MCF 10A (cell line): ENCODE measurements around the gene TRAF1. TPM values are rescaled to one million over a fixed set of nuclear protein-coding genes. Genes with fewer than 3 reads are reported as not detected.

Experiments
- BruUV-seq: library from RNA; stranded (reverse); fragments of 400-500 nt; replicated peaks from 2 replicates; lab custom pipeline; 2021; lab: Mats Ljungman, UMichigan
- CTCF ChIA-PET: fragments of 300-600 bp; sonication (Branson Sonifier 250); formaldehyde crosslinking; extraction: SDS; loops from one replicate; lab custom pipeline; 2021; ENCODE audit warnings: antibody characterized with exemption, inconsistent platforms; lab: Yijun Ruan, JAX
- POLR2A ChIA-PET: fragments of 300-600, 350-650 bp; sonication (Branson Sonifier 250); formaldehyde crosslinking; extraction: SDS; loops from one replicate; lab custom pipeline; 2020; ENCODE audit warnings: antibody characterized with exemption, inconsistent platforms; lab: Yijun Ruan, JAX
- DNase-seq: peaks from one replicate; pipeline ENCODE4 v3.0.0-alpha.2; 2018; ENCODE audit not compliant: unreplicated experiment
- H3K27ac Mint-ChIP-seq: one replicate; pipeline ENCODE4 v1.8.0; 2022; ENCODE audit warnings: mild to moderate bottlenecking, low read depth, mixed read lengths; ENCODE audit not compliant: unreplicated experiment
- H3K27me3 Mint-ChIP-seq: one replicate; pipeline ENCODE4 v1.8.0; 2022; ENCODE audit warnings: mixed read lengths; ENCODE audit not compliant: insufficient read depth, unreplicated experiment
- H3K36me3 Mint-ChIP-seq: one replicate; pipeline ENCODE4 v1.8.0; 2022; ENCODE audit warnings: mild to moderate bottlenecking, moderate library complexity, mixed read lengths; ENCODE audit not compliant: insufficient read depth, unreplicated experiment
- H3K4me1 Mint-ChIP-seq: one replicate; pipeline ENCODE4 v1.8.0; 2022; ENCODE audit warnings: mixed read lengths; ENCODE audit not compliant: insufficient read depth, unreplicated experiment
- H3K4me3 Mint-ChIP-seq: one replicate; pipeline ENCODE4 v1.8.0; 2022; ENCODE audit warnings: mild to moderate bottlenecking, moderate library complexity, mixed read lengths; ENCODE audit not compliant: unreplicated experiment
- H3K9me3 Mint-ChIP-seq: one replicate; pipeline ENCODE4 v1.8.0; 2022; ENCODE audit warnings: mixed read lengths; ENCODE audit not compliant: unreplicated experiment
- CTCF ChIP-seq: fragments of 200-600 bp; IDR thresholded peaks from one replicate; pipeline ENCODE4 v1.8.0; 2022; ENCODE audit warnings: antibody characterized with exemption, mild to moderate bottlenecking; ENCODE audit not compliant: unreplicated experiment
- intact Hi-C: fragments of 100-400 bp; cut with micrococcal nuclease; formaldehyde crosslinking; loops from 2 replicates; pipeline ENCODE4 v1.14.1; 2022
- total RNA-seq: library from RNA; stranded (reverse); gene quantifications from 2 replicates; pipeline ENCODE4 v1.2.3, GENCODE V29; 2022

The TRAF1 gene
- total RNA-seq, 1 experiment from 2014 or later = 0.84 TPM

DNA sequence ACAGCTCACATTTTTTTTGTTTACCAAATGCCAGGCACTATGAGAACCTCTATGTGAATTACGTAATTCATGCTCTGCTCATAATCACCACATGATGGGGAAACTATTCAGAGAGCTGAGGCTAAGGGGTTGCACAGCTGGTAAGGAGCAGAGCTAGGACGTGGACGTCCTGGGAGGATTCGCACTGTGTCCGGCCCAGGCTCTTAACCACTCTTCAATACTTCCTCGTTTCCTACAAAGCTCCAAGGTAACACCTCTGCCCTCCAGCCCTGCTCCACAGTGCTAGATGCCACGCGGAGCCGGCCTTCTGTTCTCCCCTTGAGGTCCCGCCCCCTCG, 58.3 kb downstream of the TRAF1 start:
- intact Hi-C loops = loop anchor here (1.0 kb wide), 1 partner anchor 68 kb away; no protein-coding TSS in a partner anchor
- ChIA-PET CTCF (interaction anchor here (0.5 to 5.0 kb wide), 7 partner anchors 8 to 113 kb away, joined by 3 to 29 read pairs (median 3); partner anchors contain the start of gene PSMD5), POLR2A (interaction anchor here (0.5 to 5.2 kb wide), 7 partner anchors 10 to 188 kb away, joined by 3 to 28 read pairs (median 4); partner anchors contain the start of genes FBXW2 and PSMD5)
- Mint-ChIP-seq H3K4me3 (peak overlapping the region; percentile 72), H3K36me3 (peaks cover 20% of the 10 kb centered on the region), H3K4me1 (peaks cover 14% of the 10 kb centered on the region), H3K27ac (no peak overlapping the region), H3K9me3 (no peaks in the 10 kb centered on the region), H3K27me3 (no peaks in the 10 kb centered on the region)
- no peak for TF ChIP-seq CTCF
- no peak for DNase-seq
- BruUV-seq = no TSS peak

DNA sequence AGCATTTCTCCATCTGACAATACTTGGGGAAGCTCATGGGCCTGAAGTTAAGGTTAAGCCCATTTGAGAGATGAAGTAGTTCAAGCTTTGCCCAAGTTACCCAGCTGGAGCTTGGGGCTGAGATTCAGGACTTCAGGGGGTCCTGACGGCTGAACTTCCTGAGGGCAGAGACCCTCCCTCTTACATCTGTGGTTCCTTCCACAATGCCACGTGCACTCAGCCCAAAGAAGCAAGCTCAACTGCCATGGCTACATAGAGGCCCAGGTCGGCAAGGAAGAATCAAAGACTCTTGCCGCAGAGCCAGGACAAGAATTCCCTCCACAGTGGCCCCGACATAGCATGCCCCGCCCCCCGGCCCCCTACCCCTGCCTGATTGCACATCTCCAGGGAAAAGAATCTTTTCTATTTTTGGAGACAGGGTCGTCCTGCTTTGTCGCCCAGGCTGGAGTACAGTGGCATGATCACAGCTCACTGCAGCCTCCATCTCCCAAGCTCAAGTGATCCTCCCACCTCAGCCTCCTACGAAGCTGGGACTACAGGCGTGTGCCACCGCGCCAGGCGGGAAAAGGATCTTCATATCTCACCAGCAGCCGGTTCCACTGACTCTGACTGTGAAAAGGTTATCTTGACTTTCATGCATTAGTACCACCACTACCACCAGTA, 58.8 kb downstream of the TRAF1 start:
- no peak for DNase-seq
- intact Hi-C loops = loop anchor here (1.0 kb wide), 1 partner anchor 68 kb away; no protein-coding TSS in a partner anchor
- H3K27ac Mint-ChIP-seq = no peak overlapping the region
- no peaks in the 10 kb centered on the region for H3K27me3 Mint-ChIP-seq
- peaks cover 19% of the 10 kb centered on the region for H3K36me3 Mint-ChIP-seq
- peaks cover 9% of the 10 kb centered on the region for H3K4me1 Mint-ChIP-seq
- CTCF ChIA-PET = interaction anchor here (0.9 to 5.0 kb wide), 6 partner anchors 8 to 112 kb away, joined by 3 to 29 read pairs (median 3); no protein-coding TSS in a partner anchor
- no peaks in the 10 kb centered on the region for H3K9me3 Mint-ChIP-seq
- POLR2A ChIA-PET = interaction anchor here (1.1 to 5.2 kb wide), 7 partner anchors 10 to 400 kb away, joined by 3 to 28 read pairs (median 4); partner anchors contain the start of genes FBXW2, GSN and PSMD5
- H3K4me3 Mint-ChIP-seq = peak overlapping the region; percentile 72
- no TSS peak for BruUV-seq
- no peak for TF ChIP-seq CTCF

- H3K36me3 Mint-ChIP-seq = peaks cover 8% of the 10 kb centered on the region
- no peak overlapping the region for H3K4me3 Mint-ChIP-seq
- CTCF ChIA-PET = interaction anchor here (0.6 to 5.0 kb wide), 3 partner anchors 70 to 206 kb away, joined by 3 to 29 read pairs (median 3); no protein-coding TSS in a partner anchor
- H3K27me3 Mint-ChIP-seq = no peaks in the 10 kb centered on the region
- H3K4me1 Mint-ChIP-seq = peaks cover 8% of the 10 kb centered on the region
- intact Hi-C loops = no loop called here
- BruUV-seq = no TSS peak
- POLR2A ChIA-PET = interaction anchor here (1.2 to 5.2 kb wide), 2 partner anchors 23 to 401 kb away, joined by 3 to 28 read pairs; partner anchors contain the start of genes GSN and PSMD5
- DNase-seq = no peak
- TF ChIP-seq CTCF = no peak
- no peak overlapping the region for H3K27ac Mint-ChIP-seq
- no peaks in the 10 kb centered on the region for H3K9me3 Mint-ChIP-seq
These were observed 59.9 kb downstream of the TRAF1 start for GRCh38 chr9:120866651-120867050.

- no peaks in the 10 kb centered on the region for H3K9me3 Mint-ChIP-seq
- POLR2A ChIA-PET = interaction anchor here (5.2 kb wide), 1 partner anchor 22 kb away, joined by 28 read pairs; the partner anchor contains the start of gene PSMD5
- H3K27me3 Mint-ChIP-seq = no peaks in the 10 kb centered on the region
- TF ChIP-seq CTCF = no peak
- no peak overlapping the region for H3K4me3 Mint-ChIP-seq
- no peak for DNase-seq
- intact Hi-C loops = no loop called here
- H3K36me3 Mint-ChIP-seq = peaks cover 10% of the 10 kb centered on the region
- BruUV-seq = no TSS peak
- peaks cover 8% of the 10 kb centered on the region for H3K4me1 Mint-ChIP-seq
- CTCF ChIA-PET = interaction anchor here (0.6 to 0.9 kb wide), 2 partner anchors 17 to 87 kb away, joined by 3 to 6 read pairs; no protein-coding TSS in a partner anchor
- H3K27ac Mint-ChIP-seq = no peak overlapping the region
These were observed 60.8 kb downstream of the TRAF1 start for GRCh38 chr9:120865809-120866208.
